ENCODE measurements around the gene PPFIA3.

DNA sequence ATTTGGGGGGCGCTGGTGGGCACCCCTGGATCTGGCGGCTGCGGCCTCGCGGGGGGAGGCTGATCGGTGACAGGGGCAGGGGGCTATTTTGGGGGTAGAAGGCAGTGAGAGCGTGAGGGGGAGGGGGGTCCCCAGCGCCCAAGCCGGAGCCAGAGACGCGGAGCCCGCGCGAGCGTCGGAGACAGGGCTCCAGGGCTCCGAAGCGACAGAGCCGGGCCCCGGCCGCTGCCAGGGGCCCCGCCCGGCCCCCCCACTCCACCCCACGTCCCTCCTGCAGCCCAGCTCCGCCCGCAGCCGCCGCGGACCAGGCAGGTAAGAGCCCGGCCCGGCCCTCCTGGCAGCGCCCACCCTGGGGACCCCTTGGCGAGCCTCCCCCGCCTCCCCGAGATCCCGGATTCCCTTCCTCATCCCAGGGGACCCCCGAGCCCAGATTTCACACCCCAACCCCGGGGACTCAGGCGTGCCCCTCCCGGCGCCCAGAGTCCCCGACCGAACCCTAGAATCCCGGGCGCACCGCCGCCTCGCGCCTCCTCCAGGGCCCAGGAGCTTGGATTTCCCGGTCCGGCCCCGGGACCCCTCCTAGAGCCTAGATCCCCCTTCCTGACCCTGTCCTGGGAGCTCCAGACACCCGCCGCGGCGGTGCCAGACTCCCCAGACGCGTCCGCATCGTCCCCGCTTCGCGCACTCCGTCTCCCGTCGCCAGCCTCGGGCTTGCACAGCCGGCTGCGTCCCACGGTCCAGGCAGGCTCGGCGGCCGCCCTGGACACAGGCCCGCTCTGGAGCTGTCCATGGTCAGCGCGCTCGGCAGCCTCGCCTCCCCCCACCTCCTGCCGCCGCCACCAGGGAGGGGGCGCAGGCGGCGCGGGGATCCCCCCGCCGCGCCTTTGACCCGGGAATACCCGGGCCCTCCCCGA lies at the start of gene PPFIA3:
- TF ChIP-seq POLR2A (IDR thresholded peaks at IDR 0.05; ENCODE audit: low read length) (no peak), GATA1 (IDR thresholded peaks at IDR 0.05; ENCODE audit: low read depth, low read length) (no peak)
